Spinal cord (tissue), 10 donors: Measurements from ENCODE around the gene TLCD3B. TPM values are rescaled to one million over a fixed set of nuclear protein-coding genes. Genes with fewer than 3 reads are reported as not detected.

Source experiments
- DNase-seq, 6 donors: peaks; one replicate each; pipeline versions ENCODE4 v3.0.0 to v3.0.0-alpha.2; 2013 to 2015; ENCODE audit warnings: low spot score in 6 of 6, low read depth in 4 of 6
- H3K27ac ChIP-seq: one replicate; pipeline ENCODE4 v1.5.1; 2013; ENCODE audit warnings: low read depth, low read length, control low read depth
- H3K27me3 ChIP-seq: one replicate; pipeline ENCODE4 v1.6.1; 2013; ENCODE audit warnings: low read length; ENCODE audit not compliant: control insufficient read depth, insufficient read depth
- H3K36me3 ChIP-seq: one replicate; pipeline ENCODE4 v1.6.1; 2013; ENCODE audit warnings: low read length; ENCODE audit not compliant: control insufficient read depth, insufficient read depth
- H3K4me1 ChIP-seq: one replicate; pipeline ENCODE4 v1.6.1; 2013; ENCODE audit warnings: low read length; ENCODE audit not compliant: control insufficient read depth, insufficient read depth
- H3K4me3 ChIP-seq: one replicate; pipeline ENCODE4 v1.5.1; 2013; ENCODE audit warnings: low read depth, low read length, control low read depth
- H3K9me3 ChIP-seq: one replicate; pipeline ENCODE4 v1.6.1; 2013; ENCODE audit warnings: low read length; ENCODE audit not compliant: control insufficient read depth, insufficient read depth
- WGBS: methylation state at CpG from one replicate; pipeline ENCODE4 v1.1.5; 2013; ENCODE audit warnings: missing lambda C conversion rate; ENCODE audit not compliant: insufficient coverage; 5-methylcytosine and 5-hydroxymethylcytosine counted together
- polyA plus RNA-seq, 2 donors: library from polyadenylated mRNA; unstranded; fragments of 120-200 nt; gene quantifications; one replicate each; pipeline ENCODE4 v1.2.1, GENCODE V29; 2013; ENCODE audit not compliant: insufficient read length in 2 of 2
- total RNA-seq, 2 donors: library from RNA; depleted of rRNA in 1 of 2; stranded (reverse); fragments of 120-200 nt in 1 of 2; fragments of >200 nt in 1 of 2; gene quantifications; one replicate each; pipeline versions ENCODE4 v1.2.3 to v1.2.4, GENCODE V29; 2013 to 2014
- donor health status: healthy.

Gene TLCD3B
- total and polyA plus RNA-seq, 4 donors, result 10.2 to 136 (median 69.1) TPM

DNA sequence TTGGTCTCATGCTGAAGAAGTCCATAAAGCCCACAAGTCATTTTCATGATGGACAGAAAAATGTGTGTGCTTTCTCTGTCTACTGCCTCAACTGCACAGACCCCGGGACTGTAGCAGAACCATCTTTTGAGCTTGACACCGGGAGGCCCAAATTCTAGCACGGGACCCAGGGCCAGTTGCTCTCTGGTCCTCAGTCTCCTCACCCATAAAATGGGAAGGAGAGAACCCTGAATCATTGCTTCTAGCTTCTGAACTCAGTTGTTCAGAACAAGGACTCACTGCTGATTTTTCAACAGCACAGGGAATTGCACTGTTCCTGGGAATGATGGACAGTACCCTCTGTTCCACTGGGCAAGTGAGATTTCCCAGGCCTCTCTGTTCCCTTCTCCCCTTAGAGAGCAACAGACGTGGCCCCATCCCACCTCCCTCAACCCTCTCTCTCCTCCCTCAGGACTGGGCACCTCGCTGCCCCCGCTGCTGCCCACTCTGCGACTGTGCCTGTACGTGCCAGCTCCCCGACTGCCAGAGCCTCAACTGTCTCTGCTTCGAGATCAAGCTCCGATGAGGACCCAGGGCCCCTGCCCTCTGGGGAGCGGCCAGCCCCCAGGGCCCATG lies 32.3 kb upstream of the TLCD3B start:
- Histone ChIP-seq H3K9me3 (no peaks in the 10 kb centered on the region), H3K4me3 (peak overlapping the region; percentile 98), H3K27me3 (no peaks in the 10 kb centered on the region), H3K27ac (peak overlapping the region; percentile 98), H3K4me1 (peaks cover 41% of the 10 kb centered on the region), H3K36me3 (peaks cover 40% of the 10 kb centered on the region)
- no peak for DNase-seq
- WGBS, result 43% methylated on average over 12 of the region's 12 CpGs

DNA sequence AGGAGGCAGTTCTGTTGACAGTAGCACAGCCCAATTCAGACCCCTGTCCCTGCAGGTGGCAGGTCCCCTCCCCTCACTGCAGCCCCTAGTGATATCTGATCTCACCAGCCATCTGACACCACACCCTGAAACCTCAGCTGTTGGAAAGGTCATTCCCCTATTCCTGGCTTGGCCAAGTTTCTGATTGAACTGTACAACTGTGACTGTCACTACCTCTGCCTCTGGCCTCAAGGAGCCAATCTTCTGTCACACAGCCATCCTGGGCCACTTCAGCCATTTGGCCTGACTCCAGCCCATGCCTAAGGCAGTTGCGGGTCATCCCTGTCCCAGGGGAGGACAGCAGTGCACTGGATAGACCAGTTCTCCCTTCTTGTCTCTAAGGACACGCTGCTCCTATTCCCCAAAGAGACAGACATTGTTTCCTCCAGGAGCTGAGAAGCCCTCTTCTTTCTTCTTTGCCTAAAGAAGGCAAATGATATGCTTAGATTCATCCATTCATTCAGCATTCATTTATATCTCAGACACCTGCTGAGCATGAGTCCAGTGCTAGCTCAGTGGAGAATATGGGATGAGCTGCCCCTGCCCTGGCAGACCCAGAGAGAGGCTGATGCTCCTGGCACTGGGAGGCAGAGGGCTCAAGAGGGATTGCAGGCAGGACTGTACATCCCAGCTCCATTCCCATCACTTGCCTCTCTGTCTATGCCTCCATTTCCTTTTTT lies 29.9 kb upstream of the TLCD3B start:
- H3K36me3 ChIP-seq, result peaks cover 23% of the 10 kb centered on the region
- no peak for DNase-seq
- H3K4me3 ChIP-seq, result no peak overlapping the region
- no peaks in the 10 kb centered on the region for H3K9me3 ChIP-seq
- peaks cover 23% of the 10 kb centered on the region for H3K4me1 ChIP-seq
- 25% methylated on average over 1 of the region's 2 CpGs for WGBS
- H3K27ac ChIP-seq, result no peak overlapping the region
- H3K27me3 ChIP-seq, result no peaks in the 10 kb centered on the region

DNA sequence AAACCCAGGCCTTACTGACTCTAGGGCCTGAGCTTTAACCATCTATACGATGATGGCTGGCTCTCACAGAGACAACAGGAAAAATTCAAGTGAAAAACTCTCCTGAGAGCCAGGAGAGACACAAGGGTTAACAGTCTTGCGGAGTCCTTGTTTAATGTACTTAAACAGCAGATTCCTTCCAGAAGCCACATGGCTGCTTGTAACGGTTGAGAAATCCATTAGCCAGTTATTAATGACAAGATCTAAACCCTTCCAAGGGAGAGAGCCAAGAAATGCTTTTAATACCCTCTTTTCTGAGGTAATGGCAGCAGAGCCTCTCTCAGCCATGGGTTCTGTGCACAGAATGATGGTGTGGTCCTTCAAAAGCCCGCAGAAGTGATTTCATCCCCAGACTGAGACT lies 29.3 kb upstream of the TLCD3B start:
- H3K4me1 ChIP-seq, result peaks cover 19% of the 10 kb centered on the region
- 65% methylated on average over 3 of the region's 4 CpGs for WGBS
- no peak overlapping the region for H3K27ac ChIP-seq

DNA sequence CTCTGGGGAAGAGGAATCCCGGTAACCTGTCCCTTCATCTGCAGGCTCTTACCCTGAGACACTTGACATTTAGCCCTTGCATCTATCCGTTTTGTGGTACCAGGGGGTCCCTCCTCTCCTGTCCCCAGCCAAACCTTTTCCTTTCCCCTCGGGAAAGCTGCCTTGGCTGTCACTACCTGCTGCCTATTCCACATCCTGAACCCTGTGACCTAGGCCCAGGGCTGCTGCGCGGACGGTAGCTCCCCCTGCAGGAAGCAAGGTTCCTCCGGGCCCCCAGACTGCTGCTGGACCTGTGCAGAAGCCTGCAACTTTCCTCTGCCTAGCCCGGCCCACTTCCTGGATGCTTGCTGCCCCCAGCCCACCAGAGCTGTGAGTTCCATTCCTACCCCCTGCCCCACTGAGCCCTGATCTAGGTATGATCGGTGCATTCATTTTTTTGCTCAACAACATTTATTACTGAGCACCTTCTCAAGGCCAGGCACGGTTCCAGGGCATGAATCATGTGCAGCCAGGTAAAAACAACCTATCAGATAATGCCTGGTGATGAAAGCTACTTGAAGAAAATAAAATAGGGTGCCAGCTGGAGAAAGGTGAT lies 24.0 kb upstream of the TLCD3B start:
- Histone ChIP-seq H3K27me3 (no peaks in the 10 kb centered on the region), H3K4me3 (no peak overlapping the region), H3K9me3 (no peaks in the 10 kb centered on the region), H3K4me1 (peaks cover 39% of the 10 kb centered on the region), H3K36me3 (peaks cover 25% of the 10 kb centered on the region), H3K27ac (no peak overlapping the region)
- 27% methylated on average over 9 of the region's 10 CpGs for WGBS
- no peak for DNase-seq

More for the DNA sequence above, 29.3 kb upstream of the TLCD3B start:
- Histone ChIP-seq H3K27me3 (no peaks in the 10 kb centered on the region), H3K9me3 (no peaks in the 10 kb centered on the region), H3K4me3 (no peak overlapping the region), H3K36me3 (peaks cover 28% of the 10 kb centered on the region)
- DNase-seq, result peak in 1 of 6 donors; percentile 46

DNA sequence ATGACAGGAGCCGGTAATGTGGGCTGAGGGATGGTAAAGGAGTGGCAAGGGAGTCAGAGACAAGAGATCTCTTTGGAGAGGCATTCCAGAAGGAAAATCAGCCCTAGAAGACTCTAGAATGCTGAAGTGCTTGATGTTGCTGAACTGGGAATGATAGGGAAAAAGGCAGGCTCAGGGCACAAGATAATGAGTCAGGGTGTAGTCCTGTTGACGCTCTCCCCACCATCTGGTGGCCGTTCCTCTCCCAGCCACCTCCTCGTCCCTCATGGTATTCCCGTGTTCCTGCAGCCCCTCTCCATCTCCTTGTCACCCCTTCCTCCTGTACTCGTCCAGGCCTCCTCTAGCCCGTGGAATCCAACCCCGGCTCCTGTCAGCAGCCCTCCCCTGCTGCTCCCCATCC lies 23.4 kb upstream of the TLCD3B start:
- 49% methylated on average over 5 of the region's 8 CpGs for WGBS

DNA sequence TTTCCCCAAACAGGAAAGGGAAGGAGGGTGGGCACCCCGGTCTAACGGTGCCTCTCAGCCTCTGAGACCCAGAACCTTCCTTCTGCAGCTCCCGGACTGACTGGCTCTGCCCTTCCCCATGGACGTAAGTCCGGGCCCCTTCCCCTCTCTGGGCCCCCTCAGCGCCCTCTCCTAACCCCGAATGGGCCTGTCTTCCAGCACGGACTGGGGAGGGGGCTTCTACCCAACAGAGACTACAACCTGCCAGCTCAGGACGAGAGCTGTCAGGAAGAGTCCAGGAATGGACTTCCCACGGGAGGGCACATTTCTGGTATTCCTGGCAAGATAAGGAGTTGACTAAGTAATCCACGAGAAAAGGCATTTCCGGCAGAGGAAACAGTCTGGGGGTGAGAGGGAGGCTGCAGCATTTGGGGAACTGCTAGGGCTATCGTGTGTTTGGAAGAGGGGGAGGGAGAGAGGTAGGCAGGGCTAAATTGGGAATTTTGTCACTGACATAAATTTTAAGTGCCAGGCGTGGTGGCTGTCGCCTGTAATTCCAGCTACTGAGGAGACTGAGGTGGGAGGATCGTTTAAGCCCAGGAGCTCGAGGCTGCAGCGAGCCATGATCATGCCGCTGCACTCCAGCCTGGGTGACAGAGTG lies 22.4 kb upstream of the TLCD3B start:
- peaks cover 47% of the 10 kb centered on the region for H3K4me1 ChIP-seq
- H3K27ac ChIP-seq, result peak overlapping the region; percentile 33
- DNase-seq, result no peak

More for the DNA sequence above, 23.4 kb upstream of the TLCD3B start:
- Histone ChIP-seq H3K9me3 (no peaks in the 10 kb centered on the region), H3K27ac (no peak overlapping the region), H3K4me3 (no peak overlapping the region), H3K4me1 (peaks cover 44% of the 10 kb centered on the region), H3K27me3 (no peaks in the 10 kb centered on the region), H3K36me3 (peaks cover 19% of the 10 kb centered on the region)
- DNase-seq, result no peak

DNA sequence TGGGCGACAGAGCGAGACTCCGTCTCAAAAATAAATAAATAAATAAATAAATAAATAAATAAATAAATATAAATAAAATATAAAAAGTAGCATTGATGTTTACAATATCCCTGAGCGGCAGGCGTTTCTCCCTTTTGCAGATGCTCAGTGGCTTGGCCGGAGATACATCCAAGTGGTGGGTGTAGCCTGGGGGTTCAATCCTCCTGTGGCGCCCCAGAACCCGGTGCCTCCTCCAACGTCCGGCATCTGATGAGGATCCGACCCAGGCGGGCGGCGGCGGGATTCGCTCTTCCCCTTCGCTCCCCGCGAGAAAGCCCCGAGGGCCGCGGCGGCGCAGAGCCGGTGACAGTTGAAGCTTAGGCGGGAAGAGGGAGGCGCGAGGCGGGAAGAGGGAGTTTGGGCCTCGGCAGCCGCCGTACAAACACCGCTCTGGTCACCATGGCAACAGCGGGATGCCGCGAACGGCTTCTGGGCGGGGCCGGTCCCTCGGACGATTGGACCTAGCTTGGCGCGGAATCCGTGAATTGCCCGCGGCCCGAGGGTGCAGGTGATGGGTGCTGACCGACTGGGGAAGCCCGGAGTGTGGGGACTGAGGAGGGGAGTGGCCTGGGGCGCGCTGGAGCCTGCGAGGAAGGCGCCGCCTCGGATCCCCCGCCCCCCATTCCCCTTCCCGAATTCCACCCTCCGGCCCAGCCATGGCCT lies 21.8 kb upstream of the TLCD3B start:
- peak in 5 of 6 donors; percentile 71 to 97 (median 86) for DNase-seq
- H3K4me1 ChIP-seq, result peaks cover 47% of the 10 kb centered on the region
- H3K27ac ChIP-seq, result peak overlapping the region; percentile 33
- no peaks in the 10 kb centered on the region for H3K9me3 ChIP-seq
- H3K36me3 ChIP-seq, result peaks cover 13% of the 10 kb centered on the region
- H3K27me3 ChIP-seq, result no peaks in the 10 kb centered on the region
- H3K4me3 ChIP-seq, result peak overlapping the region; percentile 83
- under 1% methylated on average over 43 of the region's 58 CpGs for WGBS

More for the DNA sequence above, 22.4 kb upstream of the TLCD3B start:
- Histone ChIP-seq H3K36me3 (peaks cover 13% of the 10 kb centered on the region), H3K27me3 (no peaks in the 10 kb centered on the region), H3K9me3 (no peaks in the 10 kb centered on the region), H3K4me3 (peak overlapping the region; percentile 83)
- 9% methylated on average over 15 of the region's 19 CpGs for WGBS

DNA sequence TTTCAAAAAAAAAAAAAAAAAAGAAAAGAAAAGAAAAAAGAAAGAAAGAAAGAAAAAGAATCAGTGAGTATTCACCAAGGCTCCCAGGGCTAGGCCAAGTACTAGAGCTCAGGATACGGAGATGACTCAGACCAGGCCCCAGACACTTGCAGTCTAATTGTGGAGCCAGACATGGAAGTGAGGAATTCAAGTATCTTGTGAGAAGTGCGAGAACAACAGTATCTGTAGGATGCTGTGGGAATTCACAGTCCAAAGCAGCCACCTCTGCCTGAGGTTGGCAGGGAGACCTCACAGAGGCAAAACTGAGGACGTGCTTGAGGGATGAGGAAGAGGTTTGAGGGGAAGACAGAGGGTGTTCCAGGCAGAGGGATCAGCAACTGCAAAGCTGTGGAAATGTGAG lies 20.4 kb upstream of the TLCD3B start:
- peaks cover 47% of the 10 kb centered on the region for H3K4me1 ChIP-seq
- no peak for DNase-seq
- H3K36me3 ChIP-seq, result peaks cover 13% of the 10 kb centered on the region
- H3K27ac ChIP-seq, result no peak overlapping the region
- no peak overlapping the region for H3K4me3 ChIP-seq
- no peaks in the 10 kb centered on the region for H3K9me3 ChIP-seq
- WGBS, result 85% methylated on average over 3 of the region's 3 CpGs
- H3K27me3 ChIP-seq, result no peaks in the 10 kb centered on the region

DNA sequence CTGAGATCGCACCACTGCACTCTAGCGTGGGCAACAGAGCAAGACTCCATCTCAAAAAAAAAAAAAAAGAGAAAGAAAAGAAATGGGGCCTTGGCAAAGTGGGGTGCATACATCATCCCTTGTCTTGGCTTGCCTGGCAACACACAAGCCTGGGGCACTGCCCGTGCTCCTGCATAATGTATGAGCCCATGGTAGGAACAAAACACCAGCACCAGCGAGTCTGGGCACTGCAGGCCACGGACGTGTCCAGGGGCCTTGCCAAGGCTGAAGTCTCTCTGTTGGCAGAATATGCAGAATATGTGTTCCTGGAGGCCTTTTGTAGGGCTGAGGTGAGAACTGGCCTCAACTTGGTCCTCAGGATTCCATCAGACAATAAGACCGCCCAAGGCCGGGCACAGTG lies 18.8 kb upstream of the TLCD3B start:
- Histone ChIP-seq H3K9me3 (no peaks in the 10 kb centered on the region), H3K27me3 (no peaks in the 10 kb centered on the region), H3K4me1 (peaks cover 44% of the 10 kb centered on the region), H3K27ac (peak overlapping the region; percentile 64), H3K36me3 (peaks cover 3% of the 10 kb centered on the region), H3K4me3 (no peak overlapping the region)
- WGBS, result 39% methylated on average over 6 of the region's 8 CpGs
- peak in 4 of 6 donors; percentile 41 to 92 (median 76) for DNase-seq
